Caco-2 (cell line): ENCODE measurements around the gene TMEM95. TPM values are rescaled to one million over a fixed set of nuclear protein-coding genes. Genes with fewer than 3 reads are reported as not detected.

Experiments
- Bru-seq: library from RNA; stranded (reverse); fragments of 400-500 nt; gene quantifications from one replicate; lab custom pipeline; 2021; lab: Mats Ljungman, UMichigan
- BruChase-seq, 2 experiments: library from RNA; stranded (reverse); fragments of 400-500 nt; gene quantifications; one replicate each; lab custom pipeline; 2021; lab: Mats Ljungman, UMichigan
- BruUV-seq: library from RNA; stranded (reverse); fragments of 400-500 nt; replicated peaks from 2 replicates; lab custom pipeline; 2021; lab: Mats Ljungman, UMichigan
- CTCF ChIA-PET: fragments of 300-600 bp; sonication (Branson Sonifier 250); formaldehyde crosslinking; loops from one replicate; lab custom pipeline; 2022; ENCODE audit warnings: antibody characterized with exemption; lab: Charles Lee
- POLR2A ChIA-PET: fragments of 300-600 bp; sonication (Branson Sonifier 250); formaldehyde crosslinking; loops from one replicate; lab custom pipeline; 2022; ENCODE audit warnings: antibody characterized with exemption; lab: Charles Lee
- DNase-seq, 2 experiments: peaks; one replicate each; pipeline versions ENCODE4 v3.0.0 to v3.0.0-alpha.2; 2020 to 2022
- H3K27me3 ChIP-seq: replicated peaks from 2 replicates; pipeline ENCODE4 v1.6.0; 2011; ENCODE audit warnings: low read length; ENCODE audit not compliant: control insufficient read depth, insufficient read depth
- H3K36me3 ChIP-seq: 2 replicates; pipeline ENCODE4 v1.5.1; 2011; ENCODE audit warnings: low read length; ENCODE audit not compliant: control insufficient read depth, insufficient read depth
- H3K4me1 ChIP-seq: fragments of 250-450 bp; sonication (Bioruptor Pico); 2 replicates; pipeline ENCODE4 v1.5.1; 2020; ENCODE audit warnings: mild to moderate bottlenecking
- H3K4me3 ChIP-seq: 2 replicates; pipeline ENCODE4 v1.5.1; 2011; ENCODE audit warnings: low read depth, mild to moderate bottlenecking, control low read depth, low read length
- H3K9me3 ChIP-seq: fragments of 250-450 bp; sonication (Bioruptor Pico); 2 replicates; pipeline ENCODE4 v1.5.1; 2020; ENCODE audit warnings: mild to moderate bottlenecking, moderate library complexity
- H3K27ac Mint-ChIP-seq: one replicate; pipeline ENCODE4 v1.8.0; 2022; ENCODE audit warnings: mixed read lengths; ENCODE audit not compliant: unreplicated experiment
- H3K27me3 Mint-ChIP-seq: one replicate; pipeline ENCODE4 v1.8.0; 2022; ENCODE audit warnings: mixed read lengths; ENCODE audit not compliant: insufficient read depth, unreplicated experiment
- H3K36me3 Mint-ChIP-seq: one replicate; pipeline ENCODE4 v1.8.0; 2022; ENCODE audit warnings: mild to moderate bottlenecking, mixed read lengths; ENCODE audit not compliant: insufficient read depth, unreplicated experiment
- H3K4me1 Mint-ChIP-seq: one replicate; pipeline ENCODE4 v1.8.0; 2022; ENCODE audit warnings: low read depth, mixed read lengths; ENCODE audit not compliant: unreplicated experiment
- H3K4me3 Mint-ChIP-seq: one replicate; pipeline ENCODE4 v1.8.0; 2022; ENCODE audit warnings: mild to moderate bottlenecking, moderate library complexity, mixed read lengths; ENCODE audit not compliant: unreplicated experiment
- H3K9me3 Mint-ChIP-seq: one replicate; pipeline ENCODE4 v1.8.0; 2022; ENCODE audit warnings: mixed read lengths; ENCODE audit not compliant: unreplicated experiment
- CTCF ChIP-seq, 2 experiments: fragments of 200-600 bp in 1 of 2; IDR thresholded peaks; 1 replicate in 1 of 2; 2 replicates in 1 of 2; pipeline versions ENCODE4 v1.5.1 to v1.8.0; 2011 to 2022; ENCODE audit warnings: antibody characterized with exemption in 1 of 2, control low read depth in 1 of 2, inconsistent platforms in 1 of 2, low read depth in 1 of 2, low read length in 1 of 2, mild to moderate bottlenecking in 1 of 2, moderate library complexity in 1 of 2; ENCODE audit not compliant: insufficient read depth in 1 of 2, severe bottlenecking in 1 of 2, unreplicated experiment in 1 of 2
- intact Hi-C: fragments of 100-400 bp; cut with micrococcal nuclease; formaldehyde crosslinking; loops from one replicate; pipeline ENCODE4 v1.10.0; 2022; ENCODE audit not compliant: unreplicated experiment
- long read RNA-seq: library from polyadenylated mRNA; stranded (forward); transcript quantifications from one replicate; pipeline ENCODE4 v2.0.0, GENCODE V29; 2022
- total RNA-seq: library from RNA; stranded (reverse); gene quantifications from 2 replicates; pipeline ENCODE4 v1.2.3, GENCODE V29; 2022

The TMEM95 gene, protein sequence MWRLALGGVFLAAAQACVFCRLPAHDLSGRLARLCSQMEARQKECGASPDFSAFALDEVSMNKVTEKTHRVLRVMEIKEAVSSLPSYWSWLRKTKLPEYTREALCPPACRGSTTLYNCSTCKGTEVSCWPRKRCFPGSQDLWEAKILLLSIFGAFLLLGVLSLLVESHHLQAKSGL
- total RNA-seq, result not detected in 2 replicates
- percentile 28 among the genes with signal in this experiment for Bru-seq, nascent RNA
- percentile 17 among the genes with signal in this experiment for BruChase-seq, experiment 1, labeled RNA remaining after a 2-hour chase
- BruChase-seq, experiment 2, labeled RNA remaining after a 6-hour chase, result not detected
- long read RNA-seq, result 0 reads

DNA sequence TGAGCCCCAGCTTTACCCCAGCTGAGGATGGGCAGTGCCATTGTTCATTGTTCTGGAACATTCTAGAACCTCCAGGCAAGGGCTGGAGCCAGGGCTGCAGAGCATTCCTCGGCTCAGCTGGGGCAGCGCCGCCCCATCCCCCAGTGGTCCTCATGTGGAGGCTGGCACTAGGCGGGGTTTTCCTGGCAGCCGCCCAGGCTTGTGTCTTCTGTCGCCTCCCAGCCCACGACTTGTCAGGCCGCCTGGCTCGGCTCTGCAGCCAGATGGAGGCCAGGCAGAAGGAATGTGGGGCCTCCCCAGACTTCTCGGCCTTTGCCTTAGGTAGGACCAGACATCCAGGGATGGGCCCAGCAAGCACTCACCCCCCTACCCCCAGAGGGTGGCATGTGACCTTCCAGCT is at the start of gene TMEM95:
TSS of gene TMEM95 (plus strand) at position 104 of the 400 bp plus-strand sequence. CDS start at position 153, 49 bp downstream.
- no peaks in the 10 kb centered on the region for H3K27me3 Mint-ChIP-seq
- H3K9me3 Mint-ChIP-seq, result no peaks in the 10 kb centered on the region
- no peaks in the 10 kb centered on the region for H3K27me3 ChIP-seq
- BruUV-seq, result no TSS peak
- peaks cover 11% of the 10 kb centered on the region for H3K4me1 Mint-ChIP-seq
- ChIA-PET CTCF (interaction anchor here (0.8 kb wide), 1 partner anchor 137 kb away, joined by 3 read pairs; no protein-coding TSS in a partner anchor), POLR2A (interaction anchor here (0.5 kb wide), 1 partner anchor 85 kb away, joined by 3 read pairs; no protein-coding TSS in a partner anchor)
- no peak within 1 kb of the TSS for H3K27ac Mint-ChIP-seq
- H3K36me3 ChIP-seq, result no peaks in the 10 kb centered on the region
- DNase-seq, result no peak
- no peaks in the 10 kb centered on the region for H3K4me1 ChIP-seq
- TF ChIP-seq CTCF (IDR thresholded peaks at IDR 0.05; ENCODE audit: insufficient read depth in 1 of 2, low read depth in 1 of 2, low read length in 1 of 2, severe bottlenecking in 1 of 2, unreplicated experiment in 1 of 2), result no peak
- no peaks in the 10 kb centered on the region for H3K9me3 ChIP-seq
- H3K4me3 ChIP-seq, result no peak within 1 kb of the TSS
- intact Hi-C loops, result loop anchor here (5.0 kb wide), 1 partner anchor 82 kb away; the partner anchor contains the start of genes FGF11 and TMEM102
- H3K4me3 Mint-ChIP-seq, result no peak within 1 kb of the TSS
- no peaks in the 10 kb centered on the region for H3K36me3 Mint-ChIP-seq

- H3K36me3 ChIP-seq, result peaks cover 5% of the 10 kb centered on the region
- no peaks in the 10 kb centered on the region for H3K9me3 Mint-ChIP-seq
- peak within 1 kb of the TSS; percentile 93 for H3K27ac Mint-ChIP-seq
- H3K4me1 Mint-ChIP-seq, result peaks cover 10% of the 10 kb centered on the region
- TF ChIP-seq CTCF (IDR thresholded peaks at IDR 0.05; ENCODE audit: insufficient read depth in 1 of 2, low read depth in 1 of 2, low read length in 1 of 2, severe bottlenecking in 1 of 2, unreplicated experiment in 1 of 2), result no peak
- ChIA-PET POLR2A (no interaction called here), CTCF (no interaction called here)
- peak; percentile 94 to 98 for DNase-seq
- H3K36me3 Mint-ChIP-seq, result peaks cover 53% of the 10 kb centered on the region
- no peaks in the 10 kb centered on the region for H3K27me3 ChIP-seq
- H3K4me3 ChIP-seq, result peak within 1 kb of the TSS; percentile 71
- H3K4me3 Mint-ChIP-seq, result peak within 1 kb of the TSS; percentile 93
- no peaks in the 10 kb centered on the region for H3K9me3 ChIP-seq
- intact Hi-C loops, result loop anchor here (5.0 kb wide), 1 partner anchor 175 kb away; the partner anchor contains the start of genes POLR2A and SLC35G6
- BruUV-seq, result no TSS peak
- no peaks in the 10 kb centered on the region for H3K27me3 Mint-ChIP-seq
- H3K4me1 ChIP-seq, result no peaks in the 10 kb centered on the region; the same call in 1 of the 2 replicates
Observed at GRCh38 chr17:7306911-7307685, 47.9 kb upstream of the TMEM95 start, which contains the start of gene EIF5A. Gene EIF5A (plus strand): TSS chr17:7307628. CDS start chr17:7309636, 2,008 bp downstream.
